ENCODE measurements around the gene DSTN.

DNA sequence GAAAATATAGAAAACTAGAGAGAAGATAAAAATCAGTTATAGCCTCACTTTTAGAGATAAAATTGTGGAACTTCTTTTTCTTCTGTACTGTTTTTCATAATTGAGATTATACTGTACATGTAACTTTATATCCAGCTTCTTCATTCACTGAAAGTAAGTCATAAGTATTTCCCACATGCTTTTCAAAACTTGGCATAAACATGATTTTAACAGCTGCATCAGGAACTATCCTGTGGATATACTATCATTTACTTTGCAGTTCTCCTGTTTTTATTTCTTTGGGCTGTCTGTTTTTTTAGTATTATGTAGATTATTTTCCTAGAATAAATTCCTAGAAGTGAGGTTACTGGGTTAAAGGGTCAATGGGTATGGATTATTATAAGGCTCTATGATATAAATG is 14.8 kb downstream of the DSTN start:
- TF ChIP-seq, protein P1, sequence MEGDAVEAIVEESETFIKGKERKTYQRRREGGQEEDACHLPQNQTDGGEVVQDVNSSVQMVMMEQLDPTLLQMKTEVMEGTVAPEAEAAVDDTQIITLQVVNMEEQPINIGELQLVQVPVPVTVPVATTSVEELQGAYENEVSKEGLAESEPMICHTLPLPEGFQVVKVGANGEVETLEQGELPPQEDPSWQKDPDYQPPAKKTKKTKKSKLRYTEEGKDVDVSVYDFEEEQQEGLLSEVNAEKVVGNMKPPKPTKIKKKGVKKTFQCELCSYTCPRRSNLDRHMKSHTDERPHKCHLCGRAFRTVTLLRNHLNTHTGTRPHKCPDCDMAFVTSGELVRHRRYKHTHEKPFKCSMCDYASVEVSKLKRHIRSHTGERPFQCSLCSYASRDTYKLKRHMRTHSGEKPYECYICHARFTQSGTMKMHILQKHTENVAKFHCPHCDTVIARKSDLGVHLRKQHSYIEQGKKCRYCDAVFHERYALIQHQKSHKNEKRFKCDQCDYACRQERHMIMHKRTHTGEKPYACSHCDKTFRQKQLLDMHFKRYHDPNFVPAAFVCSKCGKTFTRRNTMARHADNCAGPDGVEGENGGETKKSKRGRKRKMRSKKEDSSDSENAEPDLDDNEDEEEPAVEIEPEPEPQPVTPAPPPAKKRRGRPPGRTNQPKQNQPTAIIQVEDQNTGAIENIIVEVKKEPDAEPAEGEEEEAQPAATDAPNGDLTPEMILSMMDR (IDR thresholded peaks at IDR 0.05), result no peak
- no peak for TF ChIP-seq POLR2A (IDR thresholded peaks at IDR 0.05)
- no peak for TF ChIP-seq EP300 (IDR thresholded peaks at IDR 0.05; ENCODE audit: low read depth)
- TF ChIP-seq POLR2AphosphoS5 (IDR thresholded peaks at IDR 0.05), result no peak

All from transverse colon (tissue), 4 donors.